ENCODE data around the gene PTGFR. TPM values are rescaled to one million over a fixed set of nuclear protein-coding genes. Genes with fewer than 3 reads are reported as not detected.

PTGFR gene
- total and polyA plus RNA-seq, 2 of the 4 experiments (the other 2 are of a cell fraction), result 1.7 to 5.4 TPM

Other genes starting within 250 kb of the PTGFR start
- 0.18 and 0.28 TPM in 2 replicates for gene IFI44L, start 129.5 kb downstream of the PTGFR start, total RNA-seq (2012; rRNA removed)
- gene IFI44L, start 129.5 kb downstream of the PTGFR start, polyA plus RNA-seq (2012; rRNA removed), result 0.13 and 0.19 TPM in 2 replicates
- gene IFI44, start 158.9 kb downstream of the PTGFR start, total RNA-seq (2012; rRNA removed), result 2.5 and 2.7 TPM in 2 replicates
- gene IFI44, start 158.9 kb downstream of the PTGFR start, polyA plus RNA-seq (2012; rRNA removed), result 1.8 and 2.2 TPM in 2 replicates

Measured in IMR-90 (cell line).